HL-60 (cell line): Measurements from ENCODE around the gene XRCC5.

Source experiments
- CTCF ChIP-seq: IDR thresholded peaks from one replicate; pipeline ENCODE4 v1.5.1; 2011; ENCODE audit warnings: low read length, control low read depth, inconsistent platforms; ENCODE audit not compliant: insufficient read depth
- REST ChIP-seq: IDR thresholded peaks from 2 replicates; pipeline ENCODE4 v1.6.1; 2012; ENCODE audit warnings: low read depth; ENCODE audit not compliant: insufficient replicate concordance

- no peak for TF ChIP-seq REST
- no peak for TF ChIP-seq CTCF
These were observed 8.0 kb upstream of the XRCC5 start for GRCh38 chr2:216101109-216101508.
